GM18868 (cell line): ENCODE results near the gene TFEB.

Experiments
- ATAC-seq: cut with Tn5 transposase; IDR thresholded peaks from one replicate; pipeline ENCODE4 v1.9.1; 2021; ENCODE audit warnings: mild to moderate bottlenecking, moderate library complexity; ENCODE audit not compliant: unreplicated experiment

Gene TFEB

DNA sequence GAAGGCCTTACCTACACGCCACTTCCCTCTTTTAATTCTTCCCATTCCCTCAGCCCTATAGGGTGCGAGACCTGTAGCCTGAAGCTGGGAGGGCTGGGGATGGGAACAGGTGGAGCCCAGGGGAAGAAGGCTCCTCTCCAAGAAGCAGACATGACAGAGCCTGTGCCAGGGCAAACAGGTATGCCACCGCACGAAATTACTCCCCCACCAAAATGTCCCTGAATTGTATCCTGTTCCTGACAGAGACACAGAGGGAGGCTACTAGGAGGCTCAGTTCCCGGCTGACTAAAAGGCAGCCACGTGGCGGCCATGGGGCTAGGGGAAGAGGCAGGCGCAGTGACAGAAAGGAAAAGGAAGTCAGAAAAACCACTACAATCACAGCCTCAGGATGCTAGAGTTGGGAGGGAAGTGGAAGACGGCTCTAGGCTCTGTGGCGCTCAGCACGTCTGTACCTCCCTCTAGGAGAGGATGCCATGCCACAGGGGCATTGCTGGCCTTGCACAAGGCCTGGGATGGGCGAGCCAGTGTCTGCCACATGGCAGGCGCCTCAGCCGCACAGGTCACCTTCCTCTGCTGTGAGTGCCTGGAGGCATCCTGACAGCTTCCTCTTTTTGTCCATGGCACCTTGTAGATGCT, 27.7 kb downstream of the TFEB start:
- ATAC-seq = no peak

DNA sequence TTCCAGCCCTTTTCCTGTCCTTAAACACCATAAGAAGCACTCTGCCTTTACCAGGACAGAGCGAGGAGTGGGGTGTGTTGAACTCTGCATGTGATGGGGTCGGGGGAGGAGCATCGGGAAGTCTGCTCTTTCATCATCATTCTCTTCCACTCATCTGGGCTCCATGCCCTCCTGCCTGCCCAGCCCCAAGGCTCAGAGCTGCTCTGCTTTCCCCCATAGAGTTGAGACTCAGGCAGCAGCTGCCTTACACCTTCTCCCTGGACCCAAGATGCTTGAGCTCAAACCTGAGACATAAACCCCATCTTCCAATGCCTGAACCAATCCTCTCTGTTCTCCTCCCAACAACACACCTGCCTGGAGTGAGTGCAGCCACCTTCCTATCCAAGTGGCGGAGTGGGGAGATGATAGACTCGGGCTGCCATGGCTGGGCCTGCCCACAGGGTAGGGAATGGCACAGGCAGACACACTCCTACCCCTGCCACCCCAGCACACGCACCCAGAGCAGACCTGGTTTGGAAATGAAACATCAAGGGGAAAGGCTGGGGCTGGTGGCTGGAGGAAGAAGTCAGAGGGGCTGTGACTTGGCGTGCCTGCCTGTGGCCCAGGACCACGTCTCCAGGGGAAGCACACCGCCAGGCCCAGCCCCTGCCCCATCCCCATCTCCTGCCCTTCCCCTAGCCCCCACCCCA, 28.4 kb downstream of the TFEB start:
- ATAC-seq = no peak

DNA sequence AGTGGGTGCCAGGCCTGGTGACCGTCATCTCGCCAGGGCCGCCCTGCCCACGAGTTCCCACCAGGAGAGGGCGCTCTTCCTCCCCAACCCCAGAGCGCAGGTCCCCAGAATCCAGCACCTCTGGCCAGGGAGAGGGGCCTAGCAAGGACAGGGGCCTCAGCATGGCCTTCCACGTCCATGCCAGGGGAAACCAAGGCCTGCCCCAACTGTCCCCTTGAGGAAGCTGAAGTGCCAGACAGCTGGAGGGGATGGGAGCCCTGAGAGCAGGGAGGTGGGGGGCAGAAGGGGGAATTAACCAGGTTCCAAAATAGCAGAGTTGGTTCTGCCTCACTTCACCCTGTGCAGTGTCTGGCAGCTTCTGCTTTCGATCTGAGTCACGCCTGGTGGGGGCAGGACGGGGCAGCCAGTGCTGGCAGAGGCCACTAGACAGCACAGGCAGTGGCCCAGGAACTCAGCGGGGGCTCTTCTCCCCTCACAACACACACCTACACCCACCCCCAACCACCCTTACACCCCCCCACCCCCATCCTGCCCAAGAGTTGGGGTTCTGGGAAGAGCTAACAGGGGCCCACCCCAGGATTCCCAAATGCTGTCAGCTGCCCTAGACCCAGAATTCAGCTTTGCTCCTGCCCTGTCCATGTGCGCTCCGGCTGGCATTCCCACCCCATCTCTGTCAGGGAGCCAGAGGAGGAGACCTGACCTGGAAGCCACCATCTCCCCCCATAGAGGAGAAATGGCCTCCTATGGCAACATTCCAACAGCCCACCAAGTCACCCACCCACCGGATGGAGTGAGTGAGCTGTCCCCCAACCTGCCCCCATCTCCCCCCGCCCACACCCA, 29.2 kb downstream of the TFEB start:
- ATAC-seq = peak; percentile 75

DNA sequence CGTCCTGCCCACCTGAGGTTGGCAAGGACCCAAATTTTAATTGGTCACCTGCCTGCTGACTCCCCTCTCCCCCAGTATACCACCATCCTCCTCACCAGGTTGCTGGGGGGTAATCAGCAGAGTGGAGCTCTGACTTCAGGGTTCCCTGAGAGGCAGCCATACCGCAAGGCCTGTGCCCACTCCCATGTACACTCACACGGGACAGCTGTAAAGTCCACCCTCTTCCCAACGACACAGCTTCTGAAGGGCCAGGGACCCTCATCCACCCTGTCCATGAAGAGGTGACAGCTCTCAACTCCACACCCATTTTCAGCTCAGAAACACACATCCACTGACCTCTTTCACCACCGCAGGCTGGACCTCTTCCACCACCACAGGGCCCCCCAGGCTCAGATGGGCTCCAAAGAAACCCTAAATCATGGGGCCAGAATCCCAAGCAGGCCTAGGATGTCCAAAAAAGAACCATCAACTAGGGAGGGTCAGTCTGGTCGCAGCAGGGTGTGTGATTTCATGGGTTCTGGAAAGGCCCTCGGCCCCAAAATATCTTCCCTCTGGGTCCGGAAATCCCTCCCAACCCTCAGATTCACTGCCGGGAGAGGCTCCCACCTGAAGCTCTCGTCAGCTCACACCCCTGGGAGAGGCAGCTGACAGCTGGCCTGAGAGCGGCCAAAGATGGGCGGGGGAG, 30.0 kb downstream of the TFEB start:
- ATAC-seq = no peak

DNA sequence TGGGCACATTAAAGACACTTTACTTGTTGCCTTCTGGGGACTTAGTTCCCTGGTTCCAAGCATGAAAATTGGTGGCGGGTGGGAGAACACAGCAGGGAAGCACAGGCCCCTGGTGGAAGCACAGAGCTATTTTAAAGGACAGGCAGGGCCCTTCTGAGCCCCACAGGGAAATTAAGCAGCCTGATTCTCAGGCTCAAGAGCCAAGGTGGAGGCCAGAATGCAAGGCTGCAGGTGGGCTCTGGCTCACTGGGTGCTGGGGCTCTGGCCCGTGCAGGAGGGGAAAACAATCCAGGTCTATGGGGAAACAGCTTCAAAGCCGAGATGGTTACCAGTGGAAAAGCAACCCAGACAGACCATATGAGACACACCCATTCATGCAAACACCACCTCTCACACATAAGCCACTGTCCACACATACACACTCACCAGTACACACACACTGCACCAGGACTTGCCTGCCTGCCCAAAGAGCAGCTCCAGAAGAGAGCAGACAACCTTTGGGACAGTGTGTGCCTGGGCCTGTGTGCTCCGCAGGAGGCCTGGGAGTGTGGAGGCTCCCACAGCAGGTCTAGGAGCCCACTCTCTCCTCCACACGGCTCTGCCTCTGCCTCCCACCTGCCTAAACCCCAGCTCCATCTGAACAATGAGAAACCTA, 30.6 kb downstream of the TFEB start:
- ATAC-seq = no peak

DNA sequence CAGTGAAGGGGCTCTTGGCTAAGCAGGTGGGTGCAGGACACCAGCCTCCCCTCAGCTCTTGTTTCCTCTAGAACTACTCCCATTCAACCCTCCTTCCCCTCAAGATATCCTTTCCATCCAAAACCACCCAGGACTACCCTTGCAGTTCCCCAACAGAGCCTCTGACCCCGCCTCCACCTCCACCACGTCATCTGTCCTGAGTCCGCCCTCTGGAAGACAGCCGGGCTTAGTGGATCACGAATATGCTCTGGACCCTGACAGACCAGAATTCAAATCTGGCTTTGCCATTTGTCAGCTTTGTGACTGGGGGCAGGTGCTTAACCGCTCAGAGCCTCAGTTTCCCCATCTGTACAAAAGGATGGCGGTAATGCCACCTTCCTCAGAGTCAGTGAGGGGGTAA, 31.4 kb downstream of the TFEB start:
- no peak for ATAC-seq

DNA sequence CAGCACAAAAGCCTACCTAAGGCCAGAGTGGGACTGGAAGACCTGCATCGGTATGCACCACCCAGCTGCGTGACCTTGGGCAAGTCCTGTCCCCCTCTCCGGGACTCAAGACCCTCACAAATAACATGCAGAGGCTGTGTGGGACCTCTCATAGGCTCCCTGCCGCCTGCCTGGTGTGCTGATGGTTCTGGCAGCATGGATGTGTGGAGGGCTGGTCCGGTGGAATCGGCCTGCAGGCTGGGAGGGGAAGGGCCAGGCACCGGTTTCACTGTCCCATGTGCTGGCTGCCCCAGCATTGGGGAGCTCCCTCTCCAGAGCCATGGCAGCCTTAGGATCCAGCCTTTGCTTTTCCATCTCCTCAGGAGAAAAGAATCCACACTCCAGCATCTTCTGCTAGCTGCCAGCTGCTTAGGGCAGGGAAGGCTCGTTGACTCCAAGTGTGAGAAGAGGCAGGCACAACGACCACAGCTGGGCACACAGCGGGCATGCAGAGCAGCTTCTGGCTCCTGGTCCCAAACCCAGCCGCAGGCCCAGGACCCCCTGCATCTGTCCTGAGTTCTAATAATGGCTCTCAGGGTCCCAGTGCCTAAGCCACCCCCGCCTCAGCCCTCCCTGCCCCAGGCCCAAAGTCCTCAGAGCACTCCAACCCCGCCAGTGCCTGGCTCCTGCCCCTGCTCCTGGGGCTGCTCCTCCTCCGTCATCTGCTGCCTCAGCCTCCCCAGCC, 32.5 kb downstream of the TFEB start:
- ATAC-seq = no peak

DNA sequence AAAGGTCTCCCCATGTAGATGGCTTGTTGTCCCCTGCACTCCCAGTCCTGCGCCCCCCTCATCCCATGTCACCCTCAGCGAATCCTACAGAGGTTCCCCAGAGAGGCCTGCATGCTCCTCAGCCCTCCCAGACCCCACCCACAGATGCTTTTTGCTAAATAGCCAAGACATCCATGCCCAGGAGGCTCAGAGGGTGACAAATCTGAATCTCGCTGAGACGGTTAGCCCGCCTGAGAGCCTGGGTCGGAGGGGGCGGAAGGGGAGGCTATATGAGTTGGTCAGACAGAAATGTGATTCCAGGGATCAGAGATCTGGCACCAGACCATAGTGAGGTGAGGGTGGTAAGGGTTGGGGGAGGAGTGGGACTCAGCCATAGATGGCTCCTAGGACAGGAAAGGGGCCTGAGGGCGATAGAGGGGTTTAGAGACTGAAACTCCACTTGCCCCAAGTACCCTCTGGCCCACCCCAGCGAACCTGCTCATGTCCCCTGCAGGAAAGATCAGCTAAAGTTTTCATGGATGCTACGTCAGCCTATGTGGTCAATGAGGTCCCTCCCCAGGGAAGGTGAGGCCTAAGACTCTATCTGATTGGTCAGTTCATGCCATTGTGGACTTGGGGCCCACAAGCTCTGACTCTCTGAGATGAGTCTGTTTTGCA, 33.2 kb downstream of the TFEB start:
- ATAC-seq = no peak

DNA sequence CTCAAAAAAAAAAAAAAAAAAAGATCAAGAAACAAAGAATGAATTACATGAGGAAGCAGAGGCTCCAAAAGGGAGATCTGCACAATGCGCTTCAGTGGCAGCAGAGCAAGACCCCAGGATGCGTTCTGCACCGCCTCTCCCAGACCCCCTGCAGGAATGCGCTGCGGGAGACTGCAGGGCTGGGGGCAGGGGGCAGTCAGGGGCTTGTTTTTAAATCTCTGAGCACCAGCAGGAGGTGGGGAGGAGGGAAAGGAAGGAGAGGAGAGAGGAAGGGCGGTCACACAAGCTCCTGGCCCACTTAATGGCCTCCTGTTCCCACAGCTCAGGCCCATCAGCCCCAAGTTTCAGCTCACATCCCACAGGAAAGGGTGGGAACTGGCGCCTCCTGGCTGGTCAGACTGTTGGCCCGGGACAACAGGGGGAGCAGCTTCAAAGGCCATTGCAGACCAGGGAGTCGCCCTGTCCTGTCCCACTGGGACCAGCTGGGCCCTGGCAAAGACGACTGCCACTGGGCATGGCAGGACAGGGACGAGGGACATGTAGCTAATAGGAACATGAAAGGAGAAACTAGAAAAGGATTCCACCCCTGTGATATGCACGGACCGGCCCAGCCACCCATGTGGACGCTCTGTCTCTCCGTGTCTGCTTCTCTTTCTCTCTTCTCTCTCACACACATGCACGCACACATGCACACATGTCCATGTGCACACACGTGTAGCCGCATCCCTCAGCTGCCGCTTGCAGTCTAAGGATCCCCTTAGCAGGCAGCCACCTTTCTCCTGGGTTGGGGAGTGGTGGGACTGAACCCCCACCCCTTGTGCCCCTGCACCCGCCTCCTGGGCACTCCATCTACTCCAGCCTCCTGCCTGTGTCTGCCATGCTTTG, 34.7 kb downstream of the TFEB start:
- no peak for ATAC-seq

DNA sequence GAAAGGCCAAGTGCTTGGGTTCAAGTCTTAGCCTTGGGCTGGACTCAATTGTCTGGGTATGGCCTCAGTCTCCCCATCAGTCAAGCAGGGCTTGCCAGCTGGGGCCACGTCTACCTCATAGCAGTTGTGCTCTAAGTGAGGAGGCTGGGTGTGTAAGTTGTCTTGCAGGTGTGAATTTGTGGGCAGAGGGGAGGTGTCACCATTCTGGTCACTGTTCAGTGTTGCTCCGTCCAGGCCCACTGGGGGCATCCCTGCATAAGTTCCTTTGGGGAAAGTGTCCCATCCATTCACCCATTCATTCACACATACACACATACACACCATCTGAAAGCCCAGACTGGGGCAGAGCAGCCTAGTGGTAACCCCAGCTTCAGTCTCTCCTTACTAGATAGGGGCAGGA, 36.3 kb downstream of the TFEB start:
- no peak for ATAC-seq

DNA sequence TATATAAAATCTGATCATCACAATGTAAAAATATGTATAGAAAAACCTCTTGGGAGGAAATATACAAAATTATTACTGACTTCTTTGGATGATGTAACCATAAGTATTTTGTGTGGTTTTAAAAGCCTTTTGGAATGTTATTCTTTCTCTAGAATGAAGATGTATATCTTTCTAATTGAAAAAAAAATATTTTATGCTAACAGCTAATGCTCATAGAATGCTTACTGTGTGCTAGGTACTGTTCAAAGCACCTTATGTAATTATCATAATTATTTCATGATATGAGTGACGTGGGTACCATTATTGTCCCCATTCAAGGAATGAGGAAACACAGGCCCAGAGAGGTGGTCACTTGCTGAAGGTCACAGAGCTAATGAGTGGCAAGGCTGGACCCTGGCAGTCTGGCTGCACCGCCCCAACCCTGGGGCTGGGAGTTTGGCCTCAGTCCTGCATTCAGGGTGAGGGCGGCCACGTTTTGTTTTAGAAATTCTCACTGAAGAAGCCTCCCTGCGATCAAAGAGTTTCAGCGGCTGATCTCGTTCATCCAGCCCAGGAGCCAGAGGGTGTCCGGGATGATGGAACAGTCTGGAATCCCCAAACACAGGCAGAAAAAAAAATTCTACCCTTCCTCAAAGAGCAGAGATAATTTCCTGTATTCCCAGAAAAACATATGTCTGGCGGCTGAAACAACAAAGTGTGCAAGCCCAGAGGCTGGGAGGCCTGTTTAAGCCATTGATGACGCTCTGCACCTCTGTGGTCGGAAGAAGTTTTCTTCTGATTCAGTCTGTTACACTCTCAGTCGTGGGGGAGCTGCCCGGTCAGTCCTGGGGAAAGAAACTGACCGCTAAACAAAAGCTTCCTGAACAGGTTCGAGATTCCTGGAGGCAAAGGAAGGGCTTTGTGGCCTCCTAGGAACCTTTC, 37.3 kb downstream of the TFEB start:
- ATAC-seq = no peak

DNA sequence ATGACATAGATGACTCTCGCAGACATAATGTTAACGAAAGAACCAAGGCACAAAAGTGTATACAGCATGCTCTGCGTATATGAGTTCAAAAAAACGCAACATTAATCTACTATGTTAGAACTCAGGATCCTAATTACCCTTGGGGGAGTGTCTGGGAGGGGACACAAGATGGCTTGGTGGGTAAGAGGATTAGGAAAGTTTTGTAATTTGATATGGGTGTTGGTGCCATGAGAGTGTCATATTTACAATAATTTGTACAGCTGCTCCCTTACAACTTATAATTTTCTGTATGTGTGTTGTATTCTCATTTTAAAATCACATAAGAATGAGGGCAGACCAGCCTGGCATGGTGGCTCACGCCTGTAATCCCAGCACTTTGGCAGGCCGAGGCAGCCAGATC, 38.6 kb downstream of the TFEB start:
- ATAC-seq = no peak

DNA sequence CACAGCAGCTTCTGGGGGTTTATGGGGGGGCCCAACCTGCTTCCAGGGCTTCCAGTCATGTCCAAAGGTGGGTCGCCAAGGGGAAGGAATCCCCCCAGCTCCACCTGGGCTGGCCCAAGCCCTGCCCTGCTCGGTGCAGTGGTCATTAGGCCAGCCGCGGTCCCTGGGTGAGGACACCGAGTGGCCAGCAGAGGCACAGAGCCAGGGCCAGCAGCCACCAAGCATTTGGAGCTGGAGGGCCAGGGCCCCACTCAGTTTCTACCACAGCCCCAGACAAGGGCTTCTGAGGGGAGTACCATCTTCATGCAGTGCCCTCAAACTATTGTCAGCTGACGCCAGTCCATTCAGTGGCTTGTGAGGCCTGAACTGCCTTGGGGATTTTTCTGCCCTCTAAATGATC, 39.6 kb downstream of the TFEB start:
- ATAC-seq = no peak

DNA sequence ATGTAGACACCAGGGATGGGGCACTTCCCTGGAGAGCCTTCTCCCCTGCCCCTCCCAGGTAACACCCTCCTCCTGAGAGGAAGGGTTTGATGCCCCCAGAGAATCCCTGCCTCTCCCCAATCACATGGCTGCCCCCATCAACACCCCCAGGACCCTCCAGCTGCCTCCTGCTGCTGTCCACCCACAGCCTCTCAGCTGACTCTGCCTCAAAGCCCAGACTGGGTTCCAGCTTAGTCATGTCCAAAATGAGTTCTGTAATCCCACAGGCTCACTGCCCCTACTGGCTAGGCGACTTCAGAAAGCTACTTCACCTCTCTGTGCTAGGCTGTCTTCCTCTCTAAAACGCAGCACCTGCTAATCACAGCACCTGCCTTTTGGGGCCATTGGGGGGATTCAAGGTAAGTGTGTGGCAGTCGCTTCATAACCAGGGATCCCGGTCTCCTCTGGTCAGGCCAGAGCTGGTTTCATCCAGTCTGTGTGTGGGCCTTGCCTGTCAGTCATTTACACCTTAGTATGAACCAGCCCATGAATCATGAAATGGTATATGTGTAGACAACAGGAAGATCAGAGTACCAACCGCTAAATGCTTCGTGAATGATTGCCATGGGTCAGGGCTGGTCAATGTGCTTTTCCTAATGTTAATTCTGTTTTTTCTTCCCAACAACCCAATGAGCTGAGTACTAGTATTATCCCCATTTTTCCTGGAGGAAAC, 40.4 kb downstream of the TFEB start:
- no peak for ATAC-seq

DNA sequence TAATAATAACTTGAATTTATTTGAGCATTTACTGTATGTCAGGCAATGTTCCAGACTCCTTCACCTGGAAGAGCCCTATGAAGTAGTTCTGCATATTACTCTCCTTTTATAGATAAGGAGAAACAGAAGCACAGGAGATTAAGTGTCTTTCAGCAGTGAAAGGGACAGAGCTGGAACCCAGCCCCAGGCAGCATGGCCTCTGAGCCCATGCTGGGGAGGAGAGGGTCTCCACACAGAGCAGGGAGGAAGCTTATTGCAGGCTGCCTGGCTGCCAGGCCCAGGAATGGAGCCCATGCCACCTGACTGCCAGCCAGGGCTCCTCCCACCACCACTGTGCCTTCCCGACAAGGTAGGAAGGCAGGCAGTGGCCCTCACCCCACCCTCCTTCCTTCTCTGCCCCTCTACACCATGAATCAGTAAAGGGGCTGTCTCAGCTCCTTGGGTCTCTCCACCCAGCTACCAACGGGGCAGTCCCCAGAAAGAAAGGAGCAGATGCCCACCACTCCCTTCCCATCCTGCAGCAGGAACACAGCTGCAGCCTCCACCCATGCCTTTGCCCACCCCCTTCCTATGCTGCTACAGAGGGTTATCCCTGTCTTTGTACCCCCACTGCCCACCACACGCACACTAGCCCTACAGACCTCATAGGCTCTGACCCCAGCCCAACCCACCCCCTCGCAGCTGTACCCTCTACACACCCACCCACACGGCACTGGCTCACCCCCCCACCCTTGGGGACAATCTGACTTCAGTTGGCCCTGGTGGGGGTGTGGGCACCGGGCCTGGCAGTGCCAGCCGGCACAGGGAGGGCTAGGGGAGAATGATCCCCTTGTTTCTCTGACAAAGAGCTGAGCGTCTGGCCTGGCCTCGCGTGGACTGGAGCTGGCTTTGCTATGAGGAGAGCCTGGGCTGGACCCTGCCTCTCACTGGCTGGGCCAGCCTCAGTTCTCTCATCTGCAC, 41.8 kb downstream of the TFEB start:
- ATAC-seq = no peak

DNA sequence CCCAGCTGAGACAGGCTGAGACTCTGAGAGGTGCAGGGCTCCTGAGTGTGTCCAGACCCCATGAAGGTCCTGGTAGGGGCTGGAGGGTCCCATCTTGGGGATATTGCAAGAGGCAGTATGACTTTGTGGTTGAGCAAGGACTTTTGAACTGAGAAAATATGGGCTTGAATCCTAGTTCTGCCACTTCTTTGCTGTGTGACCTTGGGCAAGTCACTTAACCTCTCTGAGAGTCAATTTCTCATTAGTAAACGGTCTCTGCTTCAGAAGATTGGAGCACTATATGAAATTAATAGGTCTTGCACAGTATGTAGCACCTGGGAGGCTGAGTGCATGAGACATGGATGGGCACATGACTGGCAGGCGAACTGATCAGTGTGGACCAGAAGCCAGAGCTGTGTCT, 42.7 kb downstream of the TFEB start:
- no peak for ATAC-seq
